Renal cortex interstitium (tissue), 11 donors: ENCODE results near the gene TSPEAR. TPM values are rescaled to one million over a fixed set of nuclear protein-coding genes. Genes with fewer than 3 reads are reported as not detected.
A peak's percentile ranks its signal among the peaks of the same experiment; 100 is the strongest.
"Not testable (repeated sequence)": the region's sequence is repeated elsewhere in the genome, so short reads cannot be mapped to it uniquely, and the experiment has no call there.

Source experiments
- DNase-seq, 11 donors: peaks; one replicate each; pipeline ENCODE4 v3.0.0-alpha.2; 2013; ENCODE audit warnings: low read depth in 9 of 11, low spot score in 4 of 11; ENCODE audit errors: extremely low read depth in 1 of 11
- polyA plus RNA-seq, 3 donors: library from polyadenylated mRNA; unstranded; fragments of 120-200 nt; gene quantifications; one replicate each; pipeline ENCODE4 v1.2.1, GENCODE V29; 2013; ENCODE audit not compliant: insufficient read length in 3 of 3

Gene TSPEAR
- polyA plus RNA-seq, 3 donors: 0.82 to 1.5 (median 0.89) TPM

DNA sequence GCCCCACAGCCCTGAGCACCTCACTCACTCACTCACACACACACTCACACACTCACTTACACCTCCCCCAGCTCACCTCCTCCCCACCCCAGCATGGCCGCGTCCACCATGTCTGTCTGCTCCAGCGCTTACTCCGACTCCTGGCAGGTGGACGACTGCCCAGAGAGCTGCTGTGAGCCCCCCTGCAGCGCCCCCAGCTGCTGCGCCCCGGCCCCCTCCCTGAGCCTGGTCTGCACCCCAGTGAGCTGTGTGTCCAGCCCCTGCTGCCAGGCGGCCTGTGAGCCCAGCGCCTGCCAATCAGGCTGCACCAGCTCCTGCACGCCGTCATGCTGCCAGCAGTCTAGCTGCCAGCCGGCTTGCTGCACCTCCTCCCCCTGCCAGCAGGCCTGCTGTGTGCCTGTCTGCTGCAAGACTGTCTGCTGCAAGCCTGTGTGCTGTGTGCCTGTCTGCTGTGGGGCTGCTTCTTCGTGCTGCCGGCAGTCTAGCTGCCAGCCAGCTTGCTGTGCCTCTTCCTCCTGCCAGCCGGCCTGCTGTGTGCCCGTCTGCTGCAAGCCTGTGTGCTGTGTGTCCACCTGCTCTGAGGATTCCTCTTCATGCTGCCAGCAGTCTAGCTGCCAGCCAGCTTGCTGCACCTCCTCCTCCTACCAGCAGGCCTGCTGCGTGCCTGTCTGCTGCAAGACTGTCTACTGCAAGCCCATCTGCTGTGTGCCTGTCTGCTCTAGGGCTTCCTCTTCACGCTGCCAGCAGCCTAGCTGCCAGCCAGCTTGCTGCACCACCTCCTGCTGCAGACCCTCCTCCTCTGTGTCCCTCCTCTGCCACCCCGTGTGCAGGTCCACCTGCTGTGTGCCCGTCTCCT lies 64.8 kb downstream of the TSPEAR start, which contains the start of gene KRTAP10-11:
KRTAP10-11 (plus strand) TSS at position 49 of the 856 bp plus-strand sequence; CDS start at position 94, 45 bp downstream.
- DNase-seq: not testable (repeated sequence)

DNA sequence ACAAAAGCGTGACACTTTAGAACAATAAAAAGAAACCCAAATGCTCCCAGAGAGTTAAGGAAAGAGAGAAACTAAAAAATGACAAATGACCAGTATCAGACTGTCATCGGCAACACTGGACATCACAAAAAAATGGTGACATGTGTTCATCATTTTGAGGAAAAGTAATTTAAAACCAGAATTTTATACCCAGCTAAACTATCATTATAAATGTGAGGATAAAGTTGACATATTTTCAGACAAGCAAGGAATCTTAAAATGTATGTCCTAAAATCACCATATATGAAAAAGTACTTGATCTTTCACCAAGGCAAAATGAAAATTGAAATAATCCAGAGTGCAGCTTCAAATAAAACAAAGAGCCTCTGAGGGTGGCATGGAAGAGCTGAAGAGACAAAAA lies 66.5 kb downstream of the TSPEAR start:
- DNase-seq: no peak

DNA sequence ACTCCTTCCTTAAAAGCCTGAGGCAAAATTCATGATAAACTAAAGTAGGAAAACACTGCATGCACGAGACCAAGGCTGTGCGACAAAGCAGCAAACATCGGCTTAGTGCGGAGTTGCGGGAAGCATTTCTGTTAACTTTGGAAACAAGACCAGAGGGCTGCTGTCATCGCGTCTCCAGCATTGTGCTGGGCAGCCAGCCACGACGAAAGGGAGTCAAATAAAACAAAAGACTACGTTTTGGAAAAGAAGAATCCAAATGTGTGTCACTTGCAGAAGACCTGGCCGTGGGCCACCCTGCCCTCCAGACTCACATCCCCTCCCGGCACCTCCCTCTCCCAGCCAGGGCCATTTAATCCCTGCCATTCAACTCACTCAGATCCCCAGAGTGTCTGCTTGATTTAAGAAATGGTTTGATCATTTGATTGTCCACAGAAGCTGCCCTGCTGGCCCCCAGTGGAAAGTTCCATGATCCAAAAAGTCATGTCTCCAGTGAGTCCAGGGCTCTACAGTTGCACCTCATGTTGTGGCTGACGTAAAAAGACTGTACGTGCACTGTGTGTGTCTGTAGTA lies 67.5 kb downstream of the TSPEAR start:
- peak in 1 of 11 donors; percentile 10 for DNase-seq

DNA sequence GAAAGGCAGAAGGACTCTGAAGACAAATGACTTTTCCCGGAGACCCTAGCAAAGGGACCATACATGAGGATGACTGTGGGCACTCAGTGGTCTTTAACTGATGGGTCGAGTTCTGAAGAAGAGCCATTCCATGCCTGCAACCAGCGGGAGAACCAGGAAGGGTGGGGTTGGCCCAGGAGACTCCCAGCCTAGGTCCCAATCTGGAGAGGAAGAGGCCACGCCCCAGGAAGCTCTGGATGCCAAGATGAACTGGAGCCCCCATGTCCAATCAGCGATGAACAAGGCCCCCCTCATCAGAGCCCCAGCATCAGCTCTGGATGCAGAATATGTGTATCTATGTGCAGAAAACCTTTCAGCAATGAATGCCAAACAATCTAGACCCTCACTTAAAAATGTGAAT lies 70.6 kb downstream of the TSPEAR start:
- DNase-seq: no peak

DNA sequence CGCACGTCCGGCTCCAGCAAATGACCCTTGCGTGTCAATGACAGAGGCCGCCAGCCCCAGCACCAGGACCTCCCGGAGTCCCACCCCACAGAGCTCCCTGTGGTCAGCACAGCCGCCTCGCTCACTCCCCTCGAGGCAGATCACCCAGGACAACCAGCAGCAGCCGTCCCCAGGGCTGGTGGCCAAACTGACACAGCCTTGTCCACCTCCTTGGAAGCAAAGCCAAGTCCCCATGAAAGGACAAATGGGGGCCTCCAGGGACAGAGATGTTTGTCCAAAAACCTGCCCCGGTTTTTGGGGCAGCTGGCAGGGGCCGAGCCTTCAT lies 72.1 kb downstream of the TSPEAR start:
- DNase-seq: no peak

DNA sequence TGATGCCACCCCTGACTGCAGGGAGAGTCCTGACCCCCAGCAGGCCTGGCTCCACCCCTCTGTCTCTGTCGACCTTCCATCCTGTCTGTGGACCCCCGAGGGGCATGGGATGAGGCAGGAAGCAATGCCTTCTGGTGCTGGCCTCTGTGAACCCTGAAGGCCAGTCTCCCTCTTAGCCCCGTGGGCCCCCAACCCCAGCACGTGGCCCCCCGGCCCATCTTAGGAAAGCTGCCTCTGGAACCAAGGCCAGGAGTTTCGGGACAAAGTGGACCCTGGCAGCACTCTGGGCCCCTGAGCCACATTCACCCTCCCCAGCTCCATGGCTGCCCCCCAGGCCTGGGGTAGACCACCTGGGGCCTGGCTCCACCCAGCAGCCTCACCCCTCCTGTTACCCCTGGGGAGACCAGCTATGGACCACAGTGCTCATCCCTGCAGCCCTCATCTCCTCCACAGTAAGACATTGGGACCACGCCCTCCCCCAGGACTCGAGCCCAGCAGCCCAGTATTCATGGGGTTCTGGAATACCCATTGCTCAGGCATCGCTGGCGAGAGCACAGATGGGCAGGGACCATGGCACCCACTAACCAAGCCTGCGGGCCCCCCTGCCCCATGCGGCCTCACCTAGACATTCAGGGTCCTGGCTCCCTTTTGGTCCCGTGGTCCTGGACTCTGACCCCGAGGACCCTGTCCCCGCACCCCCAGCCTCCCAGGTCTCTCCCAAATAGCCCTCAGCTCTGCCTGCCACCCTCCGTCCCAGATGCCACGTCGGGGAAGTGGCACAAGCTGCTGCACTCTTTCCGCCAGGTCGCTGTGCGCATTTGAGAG lies 72.7 kb downstream of the TSPEAR start:
- DNase-seq: not testable (repeated sequence)

DNA sequence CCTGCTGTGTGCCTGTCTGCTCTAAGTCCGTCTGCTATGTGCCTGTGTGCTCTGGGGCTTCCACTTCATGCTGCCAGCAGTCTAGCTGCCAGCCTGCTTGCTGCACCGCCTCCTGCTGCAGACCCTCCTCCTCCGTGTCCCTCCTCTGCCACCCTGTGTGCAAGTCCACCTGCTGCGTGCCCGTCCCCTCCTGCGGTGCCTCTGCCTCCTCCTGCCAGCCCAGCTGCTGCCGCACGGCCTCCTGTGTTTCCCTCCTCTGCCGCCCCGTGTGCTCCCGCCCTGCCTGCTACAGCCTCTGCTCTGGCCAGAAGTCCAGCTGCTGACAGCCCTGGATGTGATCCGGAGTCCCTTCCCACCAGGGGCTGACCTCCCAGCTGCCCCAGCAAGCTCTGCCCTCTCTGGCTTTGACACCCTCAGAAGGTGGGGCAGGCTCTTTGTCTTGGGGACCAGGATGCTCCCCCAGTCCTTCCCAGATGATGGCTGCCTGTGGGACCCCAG lies 73.5 kb downstream of the TSPEAR start:
- DNase-seq: not testable (repeated sequence)

DNA sequence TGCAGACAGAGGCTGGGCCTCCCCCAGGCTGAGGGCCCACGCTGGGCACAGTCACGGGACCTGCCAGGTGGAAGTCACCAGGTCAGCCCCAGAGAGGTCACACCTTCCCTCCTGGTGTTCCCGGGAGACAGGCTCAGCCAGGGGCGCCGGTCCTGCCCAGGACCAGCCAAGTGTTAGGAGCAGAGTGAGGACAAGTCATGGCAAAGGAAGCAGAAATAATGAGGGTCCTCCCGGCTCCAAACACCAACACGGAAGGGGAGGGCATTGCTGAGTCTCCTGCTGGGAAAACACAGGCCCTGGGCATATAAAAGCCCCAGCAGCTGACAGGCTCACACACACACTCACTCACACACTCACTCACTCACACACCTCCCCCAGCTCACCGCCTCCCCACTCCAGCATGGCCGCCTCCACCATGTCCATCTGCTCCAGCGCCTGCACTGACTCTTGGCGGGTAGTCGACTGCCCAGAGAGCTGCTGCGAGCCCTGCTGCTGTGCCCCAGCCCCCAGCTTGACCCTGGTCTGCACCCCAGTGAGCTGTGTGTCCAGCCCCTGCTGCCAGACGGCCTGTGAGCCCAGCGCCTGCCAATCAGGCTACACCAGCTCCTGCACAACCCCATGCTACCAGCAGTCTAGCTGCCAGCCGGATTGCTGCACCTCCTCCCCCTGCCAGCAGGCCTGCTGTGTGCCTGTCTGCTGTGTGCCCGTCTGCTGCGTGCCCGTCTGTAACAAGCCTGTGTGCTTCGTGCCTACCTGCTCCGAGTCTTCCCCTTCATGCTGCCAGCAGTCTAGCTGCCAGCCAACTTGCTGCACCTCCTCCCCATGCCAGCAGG lies 74.1 kb downstream of the TSPEAR start, which contains the start of gene KRTAP10-10:
KRTAP10-10 (plus strand) TSS at position 339 of the 833 bp plus-strand sequence; CDS start at position 401, 62 bp downstream.
- DNase-seq: no peak

DNA sequence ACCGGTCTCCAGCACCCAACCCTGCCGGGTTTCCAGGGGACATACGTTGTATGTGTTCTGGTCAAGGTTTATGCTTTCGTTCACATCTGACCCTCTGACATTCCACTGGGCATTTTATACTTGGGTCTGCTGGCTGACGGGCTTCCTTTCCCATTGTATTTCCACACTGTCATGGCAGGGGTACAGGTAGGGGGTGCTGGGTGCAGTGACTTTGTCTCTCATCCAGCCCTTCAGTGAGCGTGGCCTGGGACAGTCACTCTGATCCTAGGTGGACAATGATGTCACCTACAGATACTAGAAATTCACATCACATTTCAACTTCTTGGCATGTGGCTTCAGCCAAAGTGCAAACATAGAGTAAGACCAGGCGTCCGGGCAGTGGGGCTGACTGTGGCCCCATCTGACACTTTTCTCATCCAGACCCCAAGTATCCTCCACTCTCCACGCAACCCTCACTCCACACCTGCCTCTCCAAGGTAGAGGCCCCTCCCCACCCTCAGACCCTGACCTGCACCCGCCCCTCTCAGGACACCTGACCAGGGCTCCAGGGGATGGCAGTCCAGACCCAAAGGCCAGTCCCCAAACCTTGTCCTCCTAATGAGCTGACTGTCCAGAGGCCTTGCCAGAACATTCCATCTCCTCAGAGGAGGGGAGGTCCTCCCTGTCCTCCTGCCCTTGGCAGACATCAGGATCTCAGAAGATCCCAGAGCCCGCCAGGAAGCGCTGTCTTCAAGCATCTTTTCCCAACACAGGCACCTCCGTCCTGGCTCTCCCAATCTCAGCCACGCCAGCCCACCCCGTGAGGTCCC lies 75.0 kb downstream of the TSPEAR start:
- no peak for DNase-seq

DNA sequence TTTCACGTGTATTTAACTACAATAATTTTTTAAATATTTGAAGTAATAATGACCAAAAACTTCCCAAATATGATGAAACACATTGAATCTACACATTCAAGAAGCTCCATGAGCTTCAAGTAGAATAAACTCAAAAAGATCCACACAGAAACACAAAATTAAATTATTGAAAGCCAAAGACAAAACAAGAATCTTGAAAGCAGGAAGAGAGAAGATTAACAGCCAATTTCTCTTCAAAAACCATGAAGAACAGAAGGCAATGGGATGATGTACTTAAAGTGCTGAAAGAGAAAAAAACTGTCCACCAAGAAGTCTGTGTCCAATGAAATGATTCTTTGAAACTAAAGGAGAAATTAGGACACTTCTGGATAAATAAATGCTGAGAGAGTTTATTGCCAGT lies 79.3 kb downstream of the TSPEAR start:
- DNase-seq: no peak

DNA sequence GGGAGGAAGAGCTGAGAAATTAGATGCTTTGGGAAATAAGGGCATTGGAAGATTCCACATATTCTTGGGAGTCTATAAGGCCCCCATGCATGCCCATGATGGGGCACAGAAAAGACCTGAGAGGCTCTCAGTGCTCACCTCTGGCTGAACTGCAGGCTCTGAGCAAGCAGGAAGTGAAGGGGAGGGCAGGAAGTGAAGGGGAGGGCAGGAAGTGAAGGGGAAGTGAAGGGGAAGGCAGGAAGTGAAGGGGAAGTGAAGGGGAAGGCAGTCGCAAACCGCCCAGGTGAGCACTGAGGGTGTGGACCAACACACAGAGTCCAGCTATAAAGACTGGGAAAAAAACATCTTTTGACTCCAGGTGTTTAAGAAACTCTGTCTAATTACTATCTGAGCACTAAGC lies 80.9 kb downstream of the TSPEAR start:
- no peak for DNase-seq

DNA sequence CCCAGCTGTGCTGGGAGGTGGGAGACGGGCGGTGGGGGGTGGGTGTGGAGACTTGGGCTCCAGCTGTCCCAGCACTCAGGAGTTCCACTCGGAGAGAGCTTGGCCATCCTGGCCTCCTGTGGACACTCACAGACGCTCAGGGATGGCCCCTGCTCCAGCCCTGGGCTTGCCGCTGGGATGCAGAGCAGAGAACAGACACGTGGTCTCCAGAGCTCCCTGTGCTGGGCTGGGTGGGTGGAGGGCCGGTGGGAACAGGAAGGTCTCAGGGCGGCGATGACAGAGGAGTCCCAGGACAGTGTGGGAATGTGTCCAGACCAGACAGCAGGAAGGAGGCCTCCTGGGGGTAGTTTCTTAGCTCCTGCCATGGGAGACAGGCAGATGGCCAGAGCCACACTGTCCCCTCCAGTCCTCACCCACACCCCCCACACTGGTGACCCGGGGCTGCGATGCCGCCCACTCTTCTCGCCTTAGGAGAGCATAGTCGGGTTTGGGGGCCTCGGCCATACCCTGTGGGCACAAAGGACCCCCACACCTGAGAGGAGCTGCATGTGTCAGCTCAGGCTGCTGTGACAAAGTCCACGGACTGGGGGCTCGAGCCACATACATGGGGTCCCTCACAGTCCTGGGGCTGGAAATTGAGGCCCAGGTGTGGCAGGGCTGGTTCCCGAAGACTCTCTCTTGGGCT lies 82.5 kb downstream of the TSPEAR start:
- DNase-seq: no peak

DNA sequence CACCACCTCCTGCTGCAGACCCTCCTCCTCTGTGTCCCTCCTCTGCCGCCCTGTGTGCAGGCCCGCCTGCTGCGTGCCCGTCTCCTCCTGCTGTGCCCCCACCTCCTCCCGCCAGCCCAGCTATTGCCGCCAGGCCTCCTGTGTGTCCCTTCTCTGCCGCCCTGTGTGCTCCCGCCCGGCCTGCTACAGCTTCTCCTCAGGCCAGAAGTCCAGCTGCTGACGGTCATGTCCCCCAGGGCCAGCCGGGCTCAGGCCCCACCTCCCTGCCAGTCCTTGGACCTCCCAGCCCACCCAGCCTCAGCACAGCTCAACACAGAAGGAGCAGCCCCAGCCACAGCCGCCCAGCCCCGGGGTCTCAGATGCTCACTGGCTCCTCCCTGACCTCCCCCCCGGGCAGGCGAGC lies 83.5 kb downstream of the TSPEAR start:
- DNase-seq: not testable (repeated sequence)

DNA sequence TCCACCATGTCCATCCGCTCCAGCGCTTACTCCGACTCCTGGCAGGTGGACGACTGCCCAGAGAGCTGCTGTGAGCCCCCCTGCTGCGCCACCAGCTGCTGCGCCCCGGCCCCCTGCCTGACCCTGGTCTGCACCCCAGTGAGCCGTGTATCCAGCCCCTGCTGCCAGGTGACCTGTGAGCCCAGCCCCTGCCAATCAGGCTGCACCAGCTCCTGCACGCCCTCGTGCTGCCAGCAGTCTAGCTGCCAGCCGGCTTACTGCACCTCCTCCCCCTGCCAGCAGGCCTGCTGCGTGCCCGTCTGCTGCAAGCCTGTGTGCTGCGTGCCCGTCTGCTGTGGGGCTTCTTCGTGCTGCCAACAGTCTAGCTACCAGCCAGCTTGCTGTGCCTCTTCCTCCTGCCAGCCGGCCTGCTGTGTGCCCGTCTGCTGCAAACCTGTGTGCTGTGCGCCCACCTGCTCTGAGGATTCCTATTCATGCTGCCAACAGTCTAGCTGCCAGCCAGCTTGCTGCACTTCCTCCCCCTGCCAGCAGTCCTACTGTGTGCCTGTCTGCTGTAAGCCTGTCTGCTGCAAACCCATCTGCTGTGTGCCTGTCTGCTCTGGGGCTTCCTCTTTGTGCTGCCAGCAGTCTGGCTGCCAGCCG lies 84.1 kb downstream of the TSPEAR start:
- not testable (repeated sequence) for DNase-seq

DNA sequence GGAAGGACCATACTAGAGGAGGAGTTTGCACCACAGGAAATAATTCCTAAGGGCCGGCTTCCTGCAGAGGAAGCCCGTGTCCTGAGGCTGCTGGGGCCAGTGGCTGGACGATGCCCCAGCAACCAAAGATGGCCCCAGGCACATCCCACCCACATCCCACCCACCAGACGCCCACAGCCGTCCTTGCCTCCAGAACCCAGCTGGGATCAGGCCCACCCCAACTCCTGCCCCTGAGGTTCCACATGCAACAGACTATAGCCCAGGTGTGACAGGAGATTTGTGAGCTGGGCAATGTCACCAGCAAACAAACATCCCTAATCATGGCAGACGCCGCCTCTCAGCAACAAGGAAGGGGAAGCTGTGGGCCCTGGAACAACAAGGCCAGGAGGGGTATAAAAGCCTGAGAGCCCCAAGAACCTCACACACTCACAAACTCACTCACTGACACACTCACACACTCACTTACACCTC lies 84.7 kb downstream of the TSPEAR start, which contains the start of gene KRTAP10-9:
KRTAP10-9 (plus strand) TSS at position 421 of the 471 bp plus-strand sequence. CDS start 79 bp downstream, outside the sequence.
- no peak for DNase-seq

DNA sequence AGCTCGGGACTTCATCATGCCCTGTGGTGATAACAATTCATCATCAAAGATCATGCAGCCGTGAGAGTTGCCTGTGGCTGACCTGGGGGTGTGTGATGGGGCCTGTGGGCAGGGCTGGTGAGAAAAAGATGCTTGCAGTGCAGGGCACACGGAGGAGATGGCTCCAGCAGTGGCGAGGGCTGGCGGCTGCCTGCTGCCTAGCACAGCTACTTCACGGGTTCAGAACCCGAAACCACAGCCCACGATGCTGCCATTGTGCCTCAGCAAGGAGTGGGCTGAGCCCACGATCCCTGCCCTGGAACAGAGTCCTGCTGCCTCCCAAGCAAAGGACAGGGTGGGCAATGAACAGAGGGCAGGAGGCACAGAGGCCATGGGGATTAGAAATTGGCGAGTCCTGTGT lies 85.1 kb downstream of the TSPEAR start:
- no peak for DNase-seq

DNA sequence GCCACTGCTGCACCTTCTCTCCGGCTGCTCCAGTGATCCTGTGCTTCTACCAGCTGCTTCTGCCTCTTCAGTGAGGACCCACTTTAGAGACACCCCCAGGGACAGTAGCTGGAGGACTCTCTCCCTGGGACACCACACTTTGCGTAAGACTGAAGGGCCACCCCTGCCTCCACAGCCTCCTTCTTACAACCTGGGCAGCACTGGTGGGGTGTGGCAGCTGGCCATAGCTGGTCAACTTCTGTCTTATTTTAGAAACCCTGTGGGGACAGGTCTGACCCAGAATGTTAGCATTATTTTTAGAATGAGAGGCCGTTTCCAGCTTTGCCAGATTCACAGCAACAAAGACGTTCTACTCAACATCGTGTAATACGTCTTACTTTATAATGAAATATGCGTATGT lies 85.6 kb downstream of the TSPEAR start:
- no peak for DNase-seq
